IMR-90 (cell line): Measurements from ENCODE around the gene NNMT. TPM values are rescaled to one million over a fixed set of nuclear protein-coding genes. Genes with fewer than 3 reads are reported as not detected.

Experiments used
- ATAC-seq: fragments of 200-7000 bp; cut with Tn5 transposase; 2 replicates; pipeline ENCODE4 v1.9.1; 2020; ENCODE audit warnings: low read depth, mild to moderate bottlenecking, moderate library complexity
- BruUV-seq: library from RNA; stranded (reverse); fragments of 400-500 nt; replicated peaks from 2 replicates; lab custom pipeline; 2021; lab: Mats Ljungman, UMichigan
- CTCF ChIA-PET: fragments of 300-600 bp; formaldehyde crosslinking; extraction: SDS; loops from one replicate; lab custom pipeline; 2021; ENCODE audit warnings: antibody characterized with exemption; lab: Yijun Ruan, JAX
- POLR2A ChIA-PET: fragments of 300-600 bp; sonication (Branson Sonifier 250); formaldehyde crosslinking; loops from one replicate; lab custom pipeline; 2022; ENCODE audit warnings: antibody characterized with exemption; ENCODE audit not compliant: unreplicated experiment; lab: Charles Lee
- DNase-seq: peaks from one replicate; pipeline ENCODE4 v3.0.0; 2013
- H2AFZ ChIP-seq: replicated peaks from 2 replicates; pipeline ENCODE3; 2013; ENCODE audit warnings: low read length, mild to moderate bottlenecking; ENCODE audit not compliant: poor library complexity
- H2AK5ac ChIP-seq: 2 replicates; pipeline ENCODE4 v1.6.1; 2013; ENCODE audit warnings: low read depth, low read length, inconsistent platforms
- H2AK9ac ChIP-seq: replicated peaks from 2 replicates; pipeline ENCODE3; 2013; ENCODE audit warnings: mild to moderate bottlenecking, low read depth, low read length, moderate library complexity; ENCODE audit not compliant: poor library complexity
- H2BK120ac ChIP-seq: 2 replicates; pipeline ENCODE4 v1.6.1; 2013; ENCODE audit warnings: low read depth, low read length, inconsistent platforms
- H2BK15ac ChIP-seq: 3 replicates; pipeline ENCODE4 v1.6.1; 2013; ENCODE audit warnings: low read depth, low read length, inconsistent platforms
- H2BK20ac ChIP-seq: 2 replicates; pipeline ENCODE4 v1.6.1; 2013; ENCODE audit warnings: low read depth, mild to moderate bottlenecking, inconsistent platforms, low read length, moderate library complexity
- H2BK5ac ChIP-seq: 2 replicates; pipeline ENCODE4 v1.6.1; 2013; ENCODE audit warnings: mild to moderate bottlenecking, low read depth, low read length, inconsistent platforms; ENCODE audit not compliant: poor library complexity, severe bottlenecking
- H3K14ac ChIP-seq: replicated peaks from 2 replicates; pipeline ENCODE4 v1.6.1; 2013; ENCODE audit warnings: low read depth, low read length, inconsistent platforms
- H3K18ac ChIP-seq: 2 replicates; pipeline ENCODE4 v1.6.1; 2013; ENCODE audit warnings: low read depth, low read length, control low read depth
- H3K23ac ChIP-seq: 2 replicates; pipeline ENCODE4 v1.6.1; 2013; ENCODE audit warnings: low read depth, low read length, inconsistent platforms
- H3K27ac ChIP-seq: 2 replicates; pipeline ENCODE4 v1.5.1; 2013; ENCODE audit warnings: mild to moderate bottlenecking, control low read depth, low read length; ENCODE audit not compliant: insufficient read depth
- H3K27me3 ChIP-seq: 2 replicates; pipeline ENCODE4 v1.6.1; 2013; ENCODE audit warnings: low read length; ENCODE audit not compliant: control insufficient read depth, insufficient read depth
- H3K36me3 ChIP-seq: 2 replicates; pipeline ENCODE4 v1.6.1; 2013; ENCODE audit warnings: low read length, mixed read lengths; ENCODE audit not compliant: control insufficient read depth, insufficient read depth
- H3K4ac ChIP-seq: 2 replicates; pipeline ENCODE4 v1.6.1; 2013; ENCODE audit warnings: low read depth, low read length, inconsistent platforms
- H3K4me1 ChIP-seq: 2 replicates; pipeline ENCODE4 v1.6.1; 2013; ENCODE audit warnings: low read length, mixed read lengths; ENCODE audit not compliant: control insufficient read depth, insufficient read depth
- H3K4me2 ChIP-seq: 2 replicates; pipeline ENCODE4 v1.6.1; 2013; ENCODE audit warnings: low read depth, mild to moderate bottlenecking, control low read depth, low read length, moderate library complexity
- H3K4me3 ChIP-seq: 2 replicates; pipeline ENCODE4 v1.5.1; 2013; ENCODE audit warnings: low read depth, mild to moderate bottlenecking, control low read depth, low read length, moderate library complexity; ENCODE audit not compliant: insufficient read depth
- H3K56ac ChIP-seq: 2 replicates; pipeline ENCODE4 v1.6.1; 2013; ENCODE audit warnings: low read length, inconsistent platforms; ENCODE audit not compliant: insufficient read depth; ENCODE audit errors: extremely low read depth
- H3K79me1 ChIP-seq, 2 experiments: 2 replicates each; pipeline ENCODE4 v1.6.1; 2013; ENCODE audit warnings: low read length in 2 of 2, inconsistent platforms in 1 of 2, low read depth in 1 of 2
- H3K9ac ChIP-seq: 2 replicates; pipeline ENCODE4 v1.6.1; 2013; ENCODE audit warnings: low read depth, low read length, control low read depth
- H3K9me1 ChIP-seq: 2 replicates; pipeline ENCODE4 v1.6.1; 2013; ENCODE audit warnings: low read length, inconsistent platforms; ENCODE audit not compliant: insufficient read depth
- H3K9me3 ChIP-seq: 2 replicates; pipeline ENCODE4 v1.6.1; 2013; ENCODE audit warnings: low read length; ENCODE audit not compliant: control insufficient read depth, insufficient read depth
- H4K20me1 ChIP-seq: 2 replicates; pipeline ENCODE4 v1.6.1; 2013; ENCODE audit warnings: low read length, inconsistent platforms; ENCODE audit not compliant: insufficient read depth
- H4K5ac ChIP-seq: 2 replicates; pipeline ENCODE4 v1.6.1; 2013; ENCODE audit warnings: mild to moderate bottlenecking, low read depth, low read length, control low read depth
- H4K8ac ChIP-seq, 2 experiments: 2 replicates each; pipeline ENCODE4 v1.6.1; 2013; ENCODE audit warnings: low read depth in 2 of 2, low read length in 2 of 2, control low read depth in 1 of 2, inconsistent platforms in 1 of 2
- H4K91ac ChIP-seq: 2 replicates; pipeline ENCODE4 v1.6.1; 2013; ENCODE audit warnings: low read depth, low read length, inconsistent platforms; ENCODE audit not compliant: insufficient read depth
- BHLHE40 ChIP-seq: fragments of 150-350 bp; IDR thresholded peaks from 2 replicates; pipeline ENCODE4 v1.6.1; 2016; ENCODE audit warnings: mild to moderate bottlenecking, low read depth, low read length
- FOS ChIP-seq: fragments of 150-350 bp; IDR thresholded peaks from 2 replicates; pipeline ENCODE4 v1.6.1; 2016; ENCODE audit warnings: low read depth, low read length
- NFE2L2 ChIP-seq: fragments of 150-350 bp; IDR thresholded peaks from 2 replicates; pipeline ENCODE4 v1.6.1; 2016; ENCODE audit warnings: low read depth, mild to moderate bottlenecking, low read length
- WGBS, 2 experiments: methylation state at CpG; one replicate each; pipeline versions ENCODE4 v1.1.5 to v1.1.7; 2013; ENCODE audit warnings: missing lambda C conversion rate in 2 of 2; ENCODE audit not compliant: insufficient read length in 1 of 2; ENCODE audit errors: extremely low coverage in 2 of 2; 5-methylcytosine and 5-hydroxymethylcytosine counted together
- dilution Hi-C: fragments of 300-500 bp; cut with HindIII; formaldehyde crosslinking; loops from one replicate; pipeline ENCODE4 v1.14.3; 2018; ENCODE audit warnings: low sequenced_read_pairs; ENCODE audit not compliant: unreplicated experiment
- in situ Hi-C: fragments of 300-500 bp; cut with MboI; formaldehyde crosslinking; loops from 3 replicates; pipeline ENCODE4 v1.14.3; 2019; ENCODE audit warnings: low sequenced_read_pairs, inconsistent platforms, mixed read lengths
- intact Hi-C: fragments of 100-400 bp; cut with micrococcal nuclease; formaldehyde crosslinking; loops from 2 replicates; pipeline ENCODE4 v1.10.0; 2022
- polyA plus RNA-seq, 3 experiments: library from polyadenylated mRNA; depleted of rRNA; stranded (reverse); fragments of >200 nt; gene quantifications; 2 replicates each; pipeline ENCODE4 v1.2.3, GENCODE V29; 2012; ENCODE audit warnings: low replicate concordance in 1 of 3
- total RNA-seq: library from RNA; depleted of rRNA; stranded (reverse); fragments of >200 nt; gene quantifications from 2 replicates; pipeline ENCODE4 v1.2.3, GENCODE V29; 2012

Gene NNMT
- total and polyA plus RNA-seq, 2 of the 4 experiments (the other 2 are of a cell fraction), result 79.7 to 108 TPM

DNA sequence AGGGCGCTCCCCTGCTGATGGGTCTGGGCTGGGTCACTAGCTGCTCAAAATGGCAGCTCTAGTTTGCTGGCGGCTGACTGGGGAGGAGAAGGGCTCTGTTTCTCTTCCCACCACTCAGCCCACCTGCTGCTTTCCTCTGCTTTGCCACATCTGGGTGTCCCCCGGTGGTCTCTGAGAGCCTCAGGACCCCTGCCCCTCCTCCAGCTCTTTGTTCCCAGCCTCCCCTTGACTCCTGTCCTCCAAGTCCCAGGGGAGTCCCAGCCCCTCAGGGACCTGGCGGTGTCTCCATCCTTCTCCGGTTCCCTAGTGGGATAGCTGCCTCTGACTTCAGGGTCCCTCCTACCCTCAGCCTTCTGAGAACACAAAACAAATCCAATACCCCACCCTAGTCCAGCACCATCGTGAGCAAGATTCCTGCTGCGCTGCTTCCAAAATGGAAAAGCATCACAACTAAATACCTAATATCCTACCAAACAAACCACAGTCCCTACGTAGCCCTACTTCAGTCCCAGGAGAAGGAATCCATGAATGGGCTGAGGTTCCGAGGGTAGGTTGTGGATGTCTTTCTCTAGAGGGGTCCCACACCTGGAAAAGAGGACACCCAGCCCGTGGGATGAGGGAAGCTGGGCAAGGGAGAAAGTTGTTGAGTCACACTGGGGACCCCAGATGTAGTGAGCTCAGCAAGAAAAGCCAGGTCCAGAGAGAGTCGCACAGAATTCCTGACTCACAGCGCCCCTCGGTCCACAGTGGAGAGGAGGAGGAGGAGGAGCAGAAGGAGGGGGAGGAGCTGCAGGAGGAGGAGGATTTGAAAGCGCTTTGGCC, 45.0 kb upstream of the NNMT start:
- Histone ChIP-seq H3K36me3 (no peaks in the 10 kb centered on the region), H4K5ac (no peak overlapping the region), H2AK9ac (no peak overlapping the region), H2BK120ac (no peak overlapping the region), H2BK15ac (no peak overlapping the region), H3K9ac (no peak overlapping the region), H2BK5ac (no peak overlapping the region), H3K23ac (no peak overlapping the region), H3K9me3 (no peaks in the 10 kb centered on the region), H3K27ac (no peak overlapping the region), H2AK5ac (no peak overlapping the region), H3K56ac (no peak overlapping the region), H2AFZ (no peak overlapping the region), H4K20me1 (no peaks in the 10 kb centered on the region), H4K8ac (no peak overlapping the region), H2BK20ac (no peak overlapping the region), H4K91ac (no peak overlapping the region), H3K14ac (no peak overlapping the region), H3K27me3 (peaks cover 16% of the 10 kb centered on the region; the same call in 1 of the 2 replicates), H3K4me2 (no peak overlapping the region), H3K4me1 (no peaks in the 10 kb centered on the region), H3K9me1 (no peaks in the 10 kb centered on the region), H3K18ac (no peak overlapping the region), H3K4me3 (no peak overlapping the region), H3K4ac (no peak overlapping the region), H3K79me1 (no peaks in the 10 kb centered on the region)
- ATAC-seq (no peak), DNase-seq (no peak)
- BruUV-seq, result no TSS peak
- intact Hi-C loops, result no loop called here
- ChIA-PET POLR2A (no interaction called here), CTCF (interaction anchor here (0.6 to 1.8 kb wide), 2 partner anchors 10 to 49 kb away, joined by 3 to 13 read pairs; no protein-coding TSS in a partner anchor)
- in situ Hi-C loops, result no loop called here
- no peak for TF ChIP-seq FOS
- TF ChIP-seq NFE2L2, result no peak
- no peak for TF ChIP-seq BHLHE40
- dilution Hi-C loops, result no loop called here
- 76% methylated on average over 5 of the region's 14 CpGs; no CpG with 5 or more reads in 1 of the 2 experiments for WGBS, 2 experiments
